DND-41 (cell line): Measurements from ENCODE around the gene ANKS1B.

Experiments
- ATAC-seq: fragments of 200-7000 bp; cut with Tn5 transposase; 3 replicates; pipeline ENCODE4 v1.9.1; 2021; ENCODE audit warnings: low read depth; ENCODE audit not compliant: insufficient read depth
- DNase-seq: peaks from one replicate; pipeline ENCODE4 v3.0.0-alpha.2; 2020
- H2AFZ ChIP-seq: 2 replicates; pipeline ENCODE4 v1.6.0; 2012; ENCODE audit warnings: low read depth, low read length
- H3K27ac ChIP-seq: 2 replicates; pipeline ENCODE4 v1.5.1; 2012; ENCODE audit warnings: low read length, inconsistent platforms
- H3K27me3 ChIP-seq: fragments of 200-600 bp; sonication (generic); 2 replicates; pipeline ENCODE4 v1.6.0; 2012; ENCODE audit warnings: low read length, mild to moderate bottlenecking, inconsistent platforms; ENCODE audit not compliant: insufficient read depth, poor library complexity
- H3K36me3 ChIP-seq: 2 replicates; pipeline ENCODE4 v1.5.1; 2012; ENCODE audit warnings: low read length, inconsistent platforms; ENCODE audit not compliant: insufficient read depth
- H3K4me1 ChIP-seq: 2 replicates; pipeline ENCODE4 v1.5.1; 2012; ENCODE audit warnings: mild to moderate bottlenecking, low read length; ENCODE audit not compliant: insufficient read depth
- H3K4me2 ChIP-seq: 2 replicates; pipeline ENCODE4 v1.6.0; 2012; ENCODE audit warnings: mild to moderate bottlenecking, moderate library complexity, low read length, inconsistent platforms; ENCODE audit not compliant: insufficient read depth
- H3K4me3 ChIP-seq, 2 experiments: fragments of 200-600 bp in 1 of 2; shearing (Covaris generic) in 1 of 2; 2 replicates each; pipeline ENCODE4 v1.5.1; 2012 to 2016; ENCODE audit warnings: inconsistent platforms in 2 of 2, low read length in 2 of 2, mild to moderate bottlenecking in 2 of 2, low read depth in 1 of 2, moderate library complexity in 1 of 2
- H3K79me2 ChIP-seq: 2 replicates; pipeline ENCODE4 v1.6.0; 2012; ENCODE audit warnings: low read length, inconsistent platforms; ENCODE audit not compliant: insufficient read depth
- H3K9ac ChIP-seq: 2 replicates; pipeline ENCODE4 v1.6.0; 2012; ENCODE audit warnings: low read depth, mild to moderate bottlenecking, inconsistent platforms, low read length, moderate library complexity
- H3K9me3 ChIP-seq: 2 replicates; pipeline ENCODE4 v1.5.1; 2012; ENCODE audit warnings: low read length, moderate library complexity, mild to moderate bottlenecking, inconsistent platforms; ENCODE audit not compliant: insufficient read depth, severe bottlenecking
- H4K20me1 ChIP-seq: 2 replicates; pipeline ENCODE4 v1.6.0; 2012; ENCODE audit warnings: low read length; ENCODE audit not compliant: insufficient read depth
- EZH2 ChIP-seq: IDR thresholded peaks from 3 replicates; pipeline ENCODE4 v1.6.1; 2012; ENCODE audit warnings: borderline replicate concordance, low read depth, mild to moderate bottlenecking, moderate library complexity, low read length, inconsistent platforms; ENCODE audit not compliant: severe bottlenecking
- TF ChIP-seq, protein P1 (sequence below): IDR thresholded peaks from 2 replicates; pipeline ENCODE4 v1.5.1; 2012; ENCODE audit warnings: borderline replicate concordance, low read length, moderate library complexity, mild to moderate bottlenecking; ENCODE audit not compliant: poor library complexity, severe bottlenecking; ENCODE audit errors: extremely low read depth

The ANKS1B gene

GRCh38 chr12:99766408-99766807, 218.3 kb downstream of the ANKS1B start:
- Histone ChIP-seq H3K9ac (no peak overlapping the region), H2AFZ (no peak overlapping the region), H3K79me2 (no peaks in the 10 kb centered on the region), H3K36me3 (no peaks in the 10 kb centered on the region), H3K4me3 (no peak overlapping the region), H3K27ac (no peak overlapping the region), H3K4me2 (no peak overlapping the region), H4K20me1 (no peaks in the 10 kb centered on the region), H3K4me1 (no peaks in the 10 kb centered on the region), H3K27me3 (peaks cover 10% of the 10 kb centered on the region), H3K9me3 (no peaks in the 10 kb centered on the region)
- ATAC-seq = no peak
- TF ChIP-seq, protein P1, sequence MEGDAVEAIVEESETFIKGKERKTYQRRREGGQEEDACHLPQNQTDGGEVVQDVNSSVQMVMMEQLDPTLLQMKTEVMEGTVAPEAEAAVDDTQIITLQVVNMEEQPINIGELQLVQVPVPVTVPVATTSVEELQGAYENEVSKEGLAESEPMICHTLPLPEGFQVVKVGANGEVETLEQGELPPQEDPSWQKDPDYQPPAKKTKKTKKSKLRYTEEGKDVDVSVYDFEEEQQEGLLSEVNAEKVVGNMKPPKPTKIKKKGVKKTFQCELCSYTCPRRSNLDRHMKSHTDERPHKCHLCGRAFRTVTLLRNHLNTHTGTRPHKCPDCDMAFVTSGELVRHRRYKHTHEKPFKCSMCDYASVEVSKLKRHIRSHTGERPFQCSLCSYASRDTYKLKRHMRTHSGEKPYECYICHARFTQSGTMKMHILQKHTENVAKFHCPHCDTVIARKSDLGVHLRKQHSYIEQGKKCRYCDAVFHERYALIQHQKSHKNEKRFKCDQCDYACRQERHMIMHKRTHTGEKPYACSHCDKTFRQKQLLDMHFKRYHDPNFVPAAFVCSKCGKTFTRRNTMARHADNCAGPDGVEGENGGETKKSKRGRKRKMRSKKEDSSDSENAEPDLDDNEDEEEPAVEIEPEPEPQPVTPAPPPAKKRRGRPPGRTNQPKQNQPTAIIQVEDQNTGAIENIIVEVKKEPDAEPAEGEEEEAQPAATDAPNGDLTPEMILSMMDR = no peak
- no peak for TF ChIP-seq EZH2
- DNase-seq = no peak

DNA sequence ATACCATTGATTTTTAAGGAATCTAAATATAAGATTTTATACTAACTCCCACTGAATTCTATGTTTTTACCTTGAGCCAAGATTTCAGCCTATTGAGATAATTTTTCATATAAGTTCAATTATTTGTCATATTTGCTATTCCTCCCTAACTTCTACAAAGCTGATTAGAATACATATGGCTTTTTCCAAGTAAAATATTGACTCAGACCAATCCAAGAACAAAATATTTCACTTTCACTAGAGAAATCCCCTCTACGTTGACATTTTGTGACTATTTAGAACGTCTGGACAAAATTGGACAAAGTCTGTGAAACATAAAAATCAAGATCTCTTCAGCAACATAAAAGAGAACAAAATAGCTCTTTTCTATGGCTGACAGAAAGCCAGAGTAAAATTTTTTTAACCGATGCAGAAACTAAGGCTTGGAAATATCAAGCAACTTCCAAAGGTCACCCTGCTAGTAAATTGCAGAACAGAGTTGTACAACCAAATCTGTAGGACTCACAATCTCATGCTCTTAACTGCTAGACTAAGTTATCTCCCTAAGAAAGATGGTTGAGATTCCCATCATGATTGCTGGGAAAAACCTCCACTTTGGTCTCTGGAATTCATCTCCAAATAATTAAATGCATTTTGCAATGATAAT, 219.1 kb downstream of the ANKS1B start:
- DNase-seq (no peak), ATAC-seq (no peak)
- no peak overlapping the region for H3K9ac ChIP-seq
- H3K4me2 ChIP-seq = no peak overlapping the region
- H3K9me3 ChIP-seq = no peaks in the 10 kb centered on the region
- no peak overlapping the region for H2AFZ ChIP-seq
- H4K20me1 ChIP-seq = no peaks in the 10 kb centered on the region
- no peaks in the 10 kb centered on the region for H3K4me1 ChIP-seq
- no peak overlapping the region for H3K4me3 ChIP-seq
- H3K79me2 ChIP-seq = no peaks in the 10 kb centered on the region
- H3K27ac ChIP-seq = no peak overlapping the region
- H3K27me3 ChIP-seq = peaks cover 10% of the 10 kb centered on the region
- no peaks in the 10 kb centered on the region for H3K36me3 ChIP-seq
- TF ChIP-seq, protein P1 = no peak
- no peak for TF ChIP-seq EZH2

DNA sequence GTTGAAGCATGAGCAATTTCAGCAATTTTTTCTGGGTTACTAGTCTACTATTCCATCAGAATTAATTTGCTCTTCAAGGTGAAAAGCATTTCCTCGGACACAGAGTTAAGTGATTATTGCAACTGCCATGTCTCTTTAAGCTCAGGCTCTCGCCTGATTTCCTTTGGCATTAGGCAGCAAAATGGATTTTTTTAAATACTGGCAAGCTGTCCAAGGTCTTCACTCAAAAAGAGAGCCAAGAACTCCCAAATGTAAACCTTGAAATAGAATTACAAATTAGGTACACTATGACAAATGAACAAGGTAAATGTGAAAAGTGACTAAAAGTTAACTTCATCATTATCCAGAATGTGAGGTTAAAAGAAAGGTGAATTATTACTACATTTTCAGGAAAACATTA, 225.3 kb downstream of the ANKS1B start:
- no peaks in the 10 kb centered on the region for H3K36me3 ChIP-seq
- H3K27me3 ChIP-seq = no peaks in the 10 kb centered on the region
- no peaks in the 10 kb centered on the region for H4K20me1 ChIP-seq
- no peak overlapping the region for H3K4me2 ChIP-seq
- no peak for ATAC-seq
- H3K9me3 ChIP-seq = no peaks in the 10 kb centered on the region
- H3K4me1 ChIP-seq = no peaks in the 10 kb centered on the region
- H2AFZ ChIP-seq = no peak overlapping the region
- no peak overlapping the region for H3K4me3 ChIP-seq
- TF ChIP-seq EZH2 = no peak
- TF ChIP-seq, protein P1 = no peak
- no peak for DNase-seq
- no peak overlapping the region for H3K27ac ChIP-seq
- no peaks in the 10 kb centered on the region for H3K79me2 ChIP-seq
- H3K9ac ChIP-seq = no peak overlapping the region
